ENCODE measurements around the gene LOC128125822.
A peak's percentile ranks its signal among the peaks of the same experiment; 100 is the strongest.
"Not testable (repeated sequence)": the region's sequence is repeated elsewhere in the genome, so short reads cannot be mapped to it uniquely, and the experiment has no call there.

Gene LOC128125822

DNA sequence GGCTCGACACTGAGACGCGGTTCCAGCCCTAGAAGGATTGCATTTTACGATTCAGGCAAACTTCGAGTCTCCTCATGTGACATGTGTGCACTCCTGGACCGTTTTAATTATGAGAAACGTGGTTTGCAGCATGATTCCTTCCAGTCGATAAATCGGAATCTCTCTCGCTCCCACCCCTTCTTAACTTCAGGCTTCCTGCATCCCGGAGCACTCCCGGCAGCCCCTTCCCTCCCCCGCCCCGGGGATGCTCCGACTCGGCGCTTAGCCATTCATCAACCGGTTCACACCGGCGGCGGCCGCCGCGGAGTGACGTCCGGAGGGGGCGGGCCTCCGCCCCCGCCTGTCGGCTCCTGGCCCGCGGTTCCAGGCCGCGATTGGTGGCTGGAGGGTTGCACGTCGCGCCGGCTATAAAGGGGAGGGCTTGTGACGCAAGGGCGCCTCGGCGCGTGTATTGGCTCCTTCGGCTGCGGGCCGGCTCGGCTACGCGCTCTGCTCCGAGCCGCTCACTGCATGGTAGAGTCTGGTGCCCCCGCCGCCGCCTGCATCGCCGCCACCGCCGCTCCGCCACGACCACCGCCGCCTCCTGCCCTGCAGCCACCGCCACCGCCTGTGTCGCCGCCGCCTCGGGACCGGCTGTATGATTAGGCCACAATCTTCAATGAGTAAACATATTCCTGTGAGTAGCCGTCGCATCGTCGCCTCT, at the start of gene LOC128125822, which contains the start of gene PTP4A1:
LOC128125822 (plus strand) TSS at position 437 of the 703 bp plus-strand sequence.
PTP4A1 (plus strand) TSS at position 437 of the 703 bp plus-strand sequence. CDS start 4,401 bp downstream, outside the sequence.
- DNase-seq, result peak; percentile 97

GRCh38 chr6:63522911-63523287, 49.4 kb upstream of the LOC128125822 start:
- not testable (repeated sequence) for DNase-seq

GRCh38 chr6:63523630-63524029, 48.6 kb upstream of the LOC128125822 start:
- DNase-seq, result no peak

- no peak for DNase-seq
Observed at GRCh38 chr6:63525186-63525878, 46.9 kb upstream of the LOC128125822 start.

GRCh38 chr6:63526931-63527330, 45.3 kb upstream of the LOC128125822 start:
- DNase-seq, result no peak

GRCh38 chr6:63527658-63528514, 44.4 kb upstream of the LOC128125822 start:
- DNase-seq, result no peak

DNA sequence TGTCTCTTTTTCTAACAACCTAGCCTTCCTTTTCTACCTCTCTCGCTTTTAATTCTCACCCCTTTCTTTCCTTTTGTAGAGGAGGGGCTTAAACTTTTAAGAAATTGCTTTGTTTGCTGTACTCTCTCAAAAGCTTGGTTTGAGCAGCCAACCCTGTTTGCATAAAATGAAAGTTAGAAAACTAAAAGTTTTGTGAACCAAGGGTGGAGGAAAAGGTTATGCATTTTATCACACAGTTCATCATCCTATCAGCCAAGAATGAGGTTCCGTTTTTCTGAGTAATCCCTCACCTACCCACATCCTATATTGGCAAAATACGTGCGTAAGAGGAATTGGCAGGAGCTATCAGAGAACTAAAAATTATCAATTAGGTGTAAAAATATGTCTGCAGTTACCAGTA, 42.8 kb upstream of the LOC128125822 start:
- DNase-seq, result no peak

DNA sequence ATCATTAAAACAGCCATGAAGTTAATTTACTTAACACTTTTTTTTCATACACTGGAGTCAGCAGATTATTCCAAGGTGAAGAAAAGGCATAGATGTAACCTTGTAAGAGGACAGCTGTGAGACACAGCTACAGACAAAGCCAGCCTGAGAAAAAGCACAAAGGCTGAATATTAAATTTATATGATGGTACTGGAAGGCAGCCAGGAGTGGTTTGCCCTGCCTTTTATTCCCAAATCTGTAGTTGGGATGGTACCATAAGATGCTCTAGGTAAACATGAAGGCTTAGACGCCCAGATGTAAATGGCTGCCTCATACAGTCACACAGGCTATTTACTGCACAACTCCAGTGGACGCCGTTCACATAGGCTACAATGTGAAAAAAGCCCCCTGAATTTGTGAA, 42.1 kb upstream of the LOC128125822 start:
- no peak for DNase-seq

GRCh38 chr6:63530991-63531390, 41.3 kb upstream of the LOC128125822 start:
- no peak for DNase-seq

DNA sequence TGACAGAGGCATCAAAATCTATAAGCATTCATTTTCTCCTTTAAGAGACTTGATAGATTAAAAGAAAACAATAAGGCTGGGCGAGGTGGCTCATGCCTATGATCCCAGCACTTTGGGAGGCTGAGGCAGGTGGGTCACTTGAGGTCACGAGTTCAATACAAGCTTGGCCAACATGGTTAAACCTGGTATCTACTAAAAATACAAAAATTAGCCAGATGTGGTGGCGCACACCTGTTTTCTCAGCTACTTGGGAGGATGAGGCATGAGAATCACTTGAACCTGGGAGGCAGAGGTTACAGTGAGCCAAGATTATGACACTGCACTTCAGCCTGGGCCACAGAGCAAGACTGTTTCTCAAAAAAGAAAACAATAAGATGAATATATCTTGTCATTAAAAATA, 39.3 kb upstream of the LOC128125822 start:
- DNase-seq, result no peak

DNA sequence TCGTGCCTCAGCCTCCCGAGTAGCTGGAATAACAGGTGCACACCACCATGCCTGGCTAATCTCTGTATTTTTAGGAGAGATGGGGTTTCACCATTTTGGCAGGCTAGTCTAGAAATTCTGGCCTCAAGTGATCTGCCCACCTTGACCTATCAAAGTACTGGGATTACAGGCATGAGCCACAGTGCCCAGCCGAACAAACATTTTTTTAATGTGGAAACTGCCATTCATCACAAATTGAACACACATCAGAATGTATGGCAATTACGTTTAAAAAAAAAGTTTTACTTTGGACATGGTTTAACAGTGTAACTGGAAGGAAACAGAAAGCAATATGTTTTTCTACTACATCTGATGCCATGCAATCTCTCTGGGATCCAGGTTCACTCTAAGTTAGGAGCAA, 38.3 kb upstream of the LOC128125822 start:
- DNase-seq, result no peak

- no peak for DNase-seq
Observed at GRCh38 chr6:63537201-63537958, 34.9 kb upstream of the LOC128125822 start.

- no peak for DNase-seq
Observed at GRCh38 chr6:63537959-63538300, 34.4 kb upstream of the LOC128125822 start.

- no peak for DNase-seq
Observed at GRCh38 chr6:63538550-63538949, 33.7 kb upstream of the LOC128125822 start.

GRCh38 chr6:63543001-63543400, 29.3 kb upstream of the LOC128125822 start:
- no peak for DNase-seq

DNA sequence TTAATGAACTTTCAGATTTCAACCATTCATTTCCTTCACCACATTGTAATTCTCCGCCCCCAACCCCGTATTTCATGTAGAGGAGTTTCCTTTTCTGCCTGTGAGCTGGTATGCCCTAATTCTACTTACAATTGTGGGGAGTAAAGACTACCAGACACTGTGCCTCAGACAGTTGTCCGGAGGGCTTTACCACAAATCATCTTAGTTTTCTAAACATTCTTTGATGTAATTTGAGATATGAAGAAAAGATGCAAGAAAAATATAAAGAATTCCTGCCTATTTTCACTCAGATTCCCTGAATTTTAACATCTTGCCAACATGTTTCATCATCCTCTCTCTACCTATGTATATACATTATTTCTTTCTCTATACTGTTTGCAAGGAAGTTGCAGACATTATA, 28.3 kb upstream of the LOC128125822 start:
- DNase-seq, result no peak

GRCh38 chr6:63546236-63546635, 26.0 kb upstream of the LOC128125822 start:
- no peak for DNase-seq

DNA sequence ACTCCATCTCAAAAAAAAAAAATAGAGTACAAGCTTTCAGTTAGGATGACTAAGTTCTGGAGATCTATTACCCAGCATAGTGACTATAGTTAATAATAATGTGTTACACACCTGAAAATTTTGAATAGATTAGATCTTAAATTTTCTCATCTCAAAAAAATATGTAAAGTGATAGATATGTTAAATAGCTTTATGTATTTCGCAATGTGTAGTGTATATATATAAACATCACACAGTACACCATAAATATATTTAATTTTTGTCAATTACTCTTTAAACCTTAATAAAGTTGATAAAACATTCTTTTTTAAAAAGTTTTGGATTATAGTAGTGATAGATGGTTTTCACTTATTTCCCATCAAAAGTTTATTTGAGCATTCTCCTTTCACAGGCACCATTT, 25.6 kb upstream of the LOC128125822 start:
- no peak for DNase-seq

DNA sequence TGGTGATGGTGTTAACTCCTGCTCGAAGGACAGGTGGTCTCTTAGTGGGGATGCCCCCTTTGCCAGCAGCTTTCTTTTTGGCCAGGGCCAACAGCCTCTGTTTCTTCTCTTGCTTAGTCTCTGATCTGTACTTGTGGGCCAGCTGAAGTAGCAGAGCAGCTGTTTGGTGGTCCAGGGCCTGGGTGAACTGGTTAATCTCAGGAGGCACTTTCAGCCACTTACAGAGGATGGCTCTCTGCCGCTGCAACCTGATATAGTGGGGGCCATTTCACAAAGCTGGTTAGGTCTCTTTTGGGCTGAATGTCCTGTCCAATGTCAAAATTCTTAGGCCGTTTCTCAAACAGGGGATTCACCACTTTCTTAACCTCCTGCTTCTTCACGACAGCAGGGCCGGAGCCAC, 23.2 kb upstream of the LOC128125822 start:
- no peak for DNase-seq

GRCh38 chr6:63553208-63553607, 19.1 kb upstream of the LOC128125822 start:
- no peak for DNase-seq

DNA sequence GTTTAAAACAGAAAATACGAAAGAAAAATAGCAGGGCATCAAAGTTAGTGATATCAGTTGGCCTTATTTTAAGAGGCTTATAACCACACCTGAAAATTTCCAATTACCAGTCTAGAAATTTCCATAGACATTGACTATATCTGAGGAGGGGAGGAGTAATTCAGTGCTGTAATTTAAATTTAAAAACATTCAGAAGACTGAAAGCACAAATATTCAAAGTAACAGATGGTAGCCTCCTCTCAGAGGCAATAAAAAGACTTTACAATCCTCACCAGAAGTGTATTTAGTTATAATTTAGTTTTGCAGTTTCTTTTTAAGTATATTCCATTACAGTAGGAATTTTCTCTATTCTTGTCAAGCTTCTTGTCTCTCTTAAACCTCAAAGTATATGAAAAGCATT, 18.4 kb upstream of the LOC128125822 start:
- DNase-seq, result no peak

DNA sequence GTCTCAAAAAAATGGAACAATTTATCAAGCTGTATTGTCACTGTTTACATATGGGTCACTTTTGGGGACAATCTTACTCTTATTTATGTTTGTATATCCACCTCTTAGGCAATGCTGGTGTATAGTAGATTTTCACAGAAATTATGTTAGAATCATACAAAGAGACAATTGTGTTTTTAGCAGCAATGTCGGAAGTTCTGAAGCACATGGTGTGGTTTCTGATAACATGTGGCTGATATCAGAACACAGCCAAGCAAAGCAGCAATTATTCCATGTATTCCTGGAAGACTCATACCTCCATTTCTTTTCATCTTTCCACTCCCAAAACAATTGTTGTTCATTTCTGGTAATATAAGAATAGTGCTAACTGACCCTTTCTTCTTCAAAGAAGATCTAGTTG, 17.5 kb upstream of the LOC128125822 start:
- no peak for DNase-seq

- DNase-seq, result no peak
Observed at GRCh38 chr6:63556369-63556768, 15.9 kb upstream of the LOC128125822 start.
